Lower leg skin (tissue), 3 donors: ENCODE measurements around the gene TBRG1.

Experiments used
- POLR2A ChIP-seq, 2 donors: fragments of 450-650 bp; IDR thresholded peaks; one replicate each; pipeline ENCODE4 v1.6.1; 2016 to 2017; ENCODE audit warnings: antibody characterized with exemption in 2 of 2, mild to moderate bottlenecking in 1 of 2, moderate library complexity in 1 of 2
- TF ChIP-seq, protein P1 (sequence below), 3 donors: fragments of 450-650 bp; IDR thresholded peaks; one replicate each; pipeline ENCODE4 v1.5.1; 2016; ENCODE audit warnings: antibody characterized with exemption in 3 of 3, mild to moderate bottlenecking in 3 of 3, moderate library complexity in 2 of 3

DNA sequence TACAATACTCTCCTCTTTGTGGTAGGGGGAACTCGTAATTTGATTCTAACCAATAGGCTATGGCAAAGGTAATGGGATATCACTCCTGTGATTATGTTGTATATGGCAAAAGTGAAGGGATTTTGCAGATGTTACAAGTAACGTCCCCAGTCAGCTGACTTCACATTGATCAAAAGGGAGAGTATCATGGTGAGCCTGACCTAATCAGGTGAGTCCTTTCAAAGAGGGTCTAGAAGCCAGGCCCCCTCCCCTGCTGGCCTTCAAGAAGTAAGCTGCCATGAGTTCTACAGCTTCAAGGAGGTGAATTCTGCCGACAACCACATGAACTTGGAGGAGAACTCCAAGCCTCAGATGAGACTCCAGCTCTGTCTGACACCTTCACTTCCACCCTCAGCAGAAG, 20.0 kb downstream of the TBRG1 start:
- no peak for TF ChIP-seq POLR2A (IDR thresholded peaks at IDR 0.05)
- TF ChIP-seq, protein P1, sequence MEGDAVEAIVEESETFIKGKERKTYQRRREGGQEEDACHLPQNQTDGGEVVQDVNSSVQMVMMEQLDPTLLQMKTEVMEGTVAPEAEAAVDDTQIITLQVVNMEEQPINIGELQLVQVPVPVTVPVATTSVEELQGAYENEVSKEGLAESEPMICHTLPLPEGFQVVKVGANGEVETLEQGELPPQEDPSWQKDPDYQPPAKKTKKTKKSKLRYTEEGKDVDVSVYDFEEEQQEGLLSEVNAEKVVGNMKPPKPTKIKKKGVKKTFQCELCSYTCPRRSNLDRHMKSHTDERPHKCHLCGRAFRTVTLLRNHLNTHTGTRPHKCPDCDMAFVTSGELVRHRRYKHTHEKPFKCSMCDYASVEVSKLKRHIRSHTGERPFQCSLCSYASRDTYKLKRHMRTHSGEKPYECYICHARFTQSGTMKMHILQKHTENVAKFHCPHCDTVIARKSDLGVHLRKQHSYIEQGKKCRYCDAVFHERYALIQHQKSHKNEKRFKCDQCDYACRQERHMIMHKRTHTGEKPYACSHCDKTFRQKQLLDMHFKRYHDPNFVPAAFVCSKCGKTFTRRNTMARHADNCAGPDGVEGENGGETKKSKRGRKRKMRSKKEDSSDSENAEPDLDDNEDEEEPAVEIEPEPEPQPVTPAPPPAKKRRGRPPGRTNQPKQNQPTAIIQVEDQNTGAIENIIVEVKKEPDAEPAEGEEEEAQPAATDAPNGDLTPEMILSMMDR (IDR thresholded peaks at IDR 0.05) = no peak
